KG1 (cell line): Measurements from ENCODE around the gene RNU6-9.
"Not testable (repeated sequence)": the region's sequence is repeated elsewhere in the genome, so short reads cannot be mapped to it uniquely, and the experiment has no call there.

Experiments
- DNase-seq: peaks from one replicate; lab custom pipeline; 2025; lab: John Stamatoyannopoulos, UW

The RNU6-9 gene

GRCh38 chr19:861756-862580 lies 31.3 kb upstream of the RNU6-9 start:
- DNase-seq = no peak

- DNase-seq = no peak
These were observed 30.5 kb upstream of the RNU6-9 start for GRCh38 chr19:862581-863314.

- no peak for DNase-seq
These were observed 30.0 kb upstream of the RNU6-9 start for GRCh38 chr19:863315-863620.

GRCh38 chr19:866769-867300 lies 26.4 kb upstream of the RNU6-9 start:
- DNase-seq = no peak

- DNase-seq = no peak
These were observed 25.9 kb upstream of the RNU6-9 start for GRCh38 chr19:867301-867793.

- no peak for DNase-seq
These were observed 25.3 kb upstream of the RNU6-9 start for GRCh38 chr19:867855-868457.

- no peak for DNase-seq
These were observed 24.6 kb upstream of the RNU6-9 start for GRCh38 chr19:868458-869244.

GRCh38 chr19:869245-870177 lies 23.8 kb upstream of the RNU6-9 start:
- no peak for DNase-seq

- DNase-seq = no peak
These were observed 23.0 kb upstream of the RNU6-9 start for GRCh38 chr19:870314-870713.

- no peak for DNase-seq
These were observed 22.3 kb upstream of the RNU6-9 start for GRCh38 chr19:870963-871401.

GRCh38 chr19:871446-872265 lies 21.6 kb upstream of the RNU6-9 start:
- no peak for DNase-seq

- no peak for DNase-seq
These were observed 20.9 kb upstream of the RNU6-9 start for GRCh38 chr19:872266-872951.

- no peak for DNase-seq
These were observed 20.2 kb upstream of the RNU6-9 start for GRCh38 chr19:873084-873483.

GRCh38 chr19:873561-874041 lies 19.7 kb upstream of the RNU6-9 start:
- no peak for DNase-seq

GRCh38 chr19:875265-875879 lies 17.9 kb upstream of the RNU6-9 start:
- DNase-seq = no peak

GRCh38 chr19:876089-876488 lies 17.2 kb upstream of the RNU6-9 start:
- no peak for DNase-seq

GRCh38 chr19:876780-877314 lies 16.4 kb upstream of the RNU6-9 start:
- DNase-seq = no peak

- DNase-seq = not testable (repeated sequence)
These were observed 15.2 kb upstream of the RNU6-9 start for GRCh38 chr19:877992-878660.
